ENCODE results near the gene GAGE12J. TPM values are rescaled to one million over a fixed set of nuclear protein-coding genes. Genes with fewer than 3 reads are reported as not detected.
"Not testable (repeated sequence)": the region's sequence is repeated elsewhere in the genome, so short reads cannot be mapped to it uniquely, and the experiment has no call there.

Gene GAGE12J
- total and polyA plus RNA-seq, 2 donors (not counting 3 experiments of a cell fraction or from before 2014, with no cell fraction given): not detected

DNA sequence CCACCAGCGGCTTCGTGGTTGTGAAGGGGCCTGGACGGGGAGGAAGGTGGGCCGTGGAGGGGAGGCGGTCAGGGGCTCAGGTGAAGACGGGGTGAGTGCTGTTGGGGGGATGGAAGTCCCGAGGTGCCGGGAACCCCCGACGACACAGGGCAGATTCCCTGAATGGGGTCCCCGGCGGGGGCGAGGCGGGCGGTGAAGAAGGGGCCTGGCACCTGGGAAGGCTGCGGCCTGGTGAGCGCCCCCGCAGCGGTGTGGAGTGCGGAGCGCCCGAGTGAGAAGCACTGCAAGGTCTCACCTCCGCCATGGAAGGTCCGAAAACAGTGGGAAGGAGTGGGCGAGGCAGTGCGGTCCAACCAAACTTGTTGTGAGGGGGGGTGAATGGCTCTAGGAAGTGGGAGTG is 10.0 kb downstream of the GAGE12J start:
- H3K4me2 ChIP-seq (ENCODE audit: insufficient read depth, low read length); H3K79me2 ChIP-seq (ENCODE audit: control insufficient read depth, insufficient read depth, low read length); FAIRE-seq; H3K9me3 ChIP-seq (replicated peaks; ENCODE audit: control insufficient read depth, insufficient read depth, low read length); H3K9ac ChIP-seq (replicated peaks; ENCODE audit: extremely low read depth, insufficient read depth, low read length); H3K4me1 ChIP-seq (ENCODE audit: control insufficient read depth, extremely low read depth, insufficient read depth, low read length); H3K27ac ChIP-seq (ENCODE audit: insufficient read depth, low read depth, low read length); H2AFZ ChIP-seq (ENCODE audit: low read depth, low read length); dilution Hi-C loops (cut with MboI; ENCODE audit: extremely low pct_ligation_motif_present, low sequenced_read_pairs); H3K9me1 ChIP-seq (replicated peaks; ENCODE audit: control insufficient read depth, extremely low read depth, insufficient read depth, low read length); intact Hi-C loops (cut with micrococcal nuclease); CTCF ChIA-PET; POLR2A ChIA-PET; H3K36me3 ChIP-seq (ENCODE audit: control insufficient read depth in 2 of 2, extremely low read depth in 1 of 2, insufficient read depth in 2 of 2, low read length in 2 of 2); H3K4me3 ChIP-seq (replicated peaks in 1 of 3; ENCODE audit: insufficient read depth in 1 of 3, low read depth in 1 of 3, low read length in 3 of 3); H3K27me3 ChIP-seq (ENCODE audit: control insufficient read depth in 2 of 2, insufficient read depth in 2 of 2, low read length in 2 of 2); DNase-seq (ENCODE audit: low read depth, low spot score); H4K20me1 ChIP-seq (replicated peaks; ENCODE audit: control insufficient read depth, extremely low read depth, insufficient read depth, low read length); BruUV-seq (replicated peaks): not testable (repeated sequence)

- dilution Hi-C loops (cut with MboI; ENCODE audit: extremely low pct_ligation_motif_present, low sequenced_read_pairs); H3K4me1 ChIP-seq (ENCODE audit: control insufficient read depth, extremely low read depth, insufficient read depth, low read length); H3K79me2 ChIP-seq (ENCODE audit: control insufficient read depth, insufficient read depth, low read length); H3K36me3 ChIP-seq (ENCODE audit: control insufficient read depth in 2 of 2, extremely low read depth in 1 of 2, insufficient read depth in 2 of 2, low read length in 2 of 2); FAIRE-seq; BruUV-seq (replicated peaks); H3K4me2 ChIP-seq (ENCODE audit: insufficient read depth, low read length); H2AFZ ChIP-seq (ENCODE audit: low read depth, low read length); H3K9me1 ChIP-seq (replicated peaks; ENCODE audit: control insufficient read depth, extremely low read depth, insufficient read depth, low read length); H4K20me1 ChIP-seq (replicated peaks; ENCODE audit: control insufficient read depth, extremely low read depth, insufficient read depth, low read length); DNase-seq (ENCODE audit: low read depth, low spot score); H3K27ac ChIP-seq (ENCODE audit: insufficient read depth, low read depth, low read length); intact Hi-C loops (cut with micrococcal nuclease); CTCF ChIA-PET; POLR2A ChIA-PET; H3K4me3 ChIP-seq (replicated peaks in 1 of 3; ENCODE audit: insufficient read depth in 1 of 3, low read depth in 1 of 3, low read length in 3 of 3); H3K9ac ChIP-seq (replicated peaks; ENCODE audit: extremely low read depth, insufficient read depth, low read length); H3K27me3 ChIP-seq (ENCODE audit: control insufficient read depth in 2 of 2, insufficient read depth in 2 of 2, low read length in 2 of 2); H3K9me3 ChIP-seq (replicated peaks; ENCODE audit: control insufficient read depth, insufficient read depth, low read length): not testable (repeated sequence)
Observed at GRCh38 chrX:49341449-49341848, 19.6 kb downstream of the GAGE12J start.

- H3K36me3 ChIP-seq (ENCODE audit: control insufficient read depth in 2 of 2, extremely low read depth in 1 of 2, insufficient read depth in 2 of 2, low read length in 2 of 2); H2AFZ ChIP-seq (ENCODE audit: low read depth, low read length); H3K27me3 ChIP-seq (ENCODE audit: control insufficient read depth in 2 of 2, insufficient read depth in 2 of 2, low read length in 2 of 2); H4K20me1 ChIP-seq (replicated peaks; ENCODE audit: control insufficient read depth, extremely low read depth, insufficient read depth, low read length); CTCF ChIA-PET; H3K79me2 ChIP-seq (ENCODE audit: control insufficient read depth, insufficient read depth, low read length); H3K27ac ChIP-seq (ENCODE audit: insufficient read depth, low read depth, low read length); FAIRE-seq; H3K4me3 ChIP-seq (replicated peaks in 1 of 3; ENCODE audit: insufficient read depth in 1 of 3, low read depth in 1 of 3, low read length in 3 of 3); POLR2A ChIA-PET; H3K4me2 ChIP-seq (ENCODE audit: insufficient read depth, low read length); BruUV-seq (replicated peaks); H3K4me1 ChIP-seq (ENCODE audit: control insufficient read depth, extremely low read depth, insufficient read depth, low read length); intact Hi-C loops (cut with micrococcal nuclease); H3K9me1 ChIP-seq (replicated peaks; ENCODE audit: control insufficient read depth, extremely low read depth, insufficient read depth, low read length); H3K9me3 ChIP-seq (replicated peaks; ENCODE audit: control insufficient read depth, insufficient read depth, low read length); dilution Hi-C loops (cut with MboI; ENCODE audit: extremely low pct_ligation_motif_present, low sequenced_read_pairs); DNase-seq (ENCODE audit: low read depth, low spot score); H3K9ac ChIP-seq (replicated peaks; ENCODE audit: extremely low read depth, insufficient read depth, low read length): not testable (repeated sequence)
Observed at GRCh38 chrX:49344496-49345175, 22.8 kb downstream of the GAGE12J start.

- H3K9me3 ChIP-seq (replicated peaks; ENCODE audit: control insufficient read depth, insufficient read depth, low read length); H3K4me1 ChIP-seq (ENCODE audit: control insufficient read depth, extremely low read depth, insufficient read depth, low read length); H3K27me3 ChIP-seq (ENCODE audit: control insufficient read depth in 2 of 2, insufficient read depth in 2 of 2, low read length in 2 of 2); FAIRE-seq; DNase-seq (ENCODE audit: low read depth, low spot score); H3K79me2 ChIP-seq (ENCODE audit: control insufficient read depth, insufficient read depth, low read length); POLR2A ChIA-PET; intact Hi-C loops (cut with micrococcal nuclease); H4K20me1 ChIP-seq (replicated peaks; ENCODE audit: control insufficient read depth, extremely low read depth, insufficient read depth, low read length); H3K36me3 ChIP-seq (ENCODE audit: control insufficient read depth in 2 of 2, extremely low read depth in 1 of 2, insufficient read depth in 2 of 2, low read length in 2 of 2); BruUV-seq (replicated peaks); H3K9me1 ChIP-seq (replicated peaks; ENCODE audit: control insufficient read depth, extremely low read depth, insufficient read depth, low read length); H3K9ac ChIP-seq (replicated peaks; ENCODE audit: extremely low read depth, insufficient read depth, low read length); H3K4me3 ChIP-seq (replicated peaks in 1 of 3; ENCODE audit: insufficient read depth in 1 of 3, low read depth in 1 of 3, low read length in 3 of 3); H3K4me2 ChIP-seq (ENCODE audit: insufficient read depth, low read length); H3K27ac ChIP-seq (ENCODE audit: insufficient read depth, low read depth, low read length); dilution Hi-C loops (cut with MboI; ENCODE audit: extremely low pct_ligation_motif_present, low sequenced_read_pairs); H2AFZ ChIP-seq (ENCODE audit: low read depth, low read length); CTCF ChIA-PET: not testable (repeated sequence)
Observed at GRCh38 chrX:49345402-49345801, 23.6 kb downstream of the GAGE12J start.

All from endothelial cell of umbilical vein (primary cell).